K562 (cell line): ENCODE data around the gene HSPA2. TPM values are rescaled to one million over a fixed set of nuclear protein-coding genes. Genes with fewer than 3 reads are reported as not detected.

Source experiments
- CBX2 ChIP-seq: fragments of 200-600 bp; sonication (generic); IDR thresholded peaks from one replicate; pipeline ENCODE4 v1.6.1; 2012; ENCODE audit warnings: mild to moderate bottlenecking, low read length, inconsistent platforms; ENCODE audit not compliant: insufficient read depth, poor library complexity, severe bottlenecking
- HDAC2 ChIP-seq: fragments of 450-650 bp; IDR thresholded peaks from 2 replicates; pipeline ENCODE4 v1.6.1; 2016; ENCODE audit warnings: mild to moderate bottlenecking
- KAT7 ChIP-seq: sonication (generic); formaldehyde crosslinking; IDR thresholded peaks from 2 replicates; pipeline ENCODE4 v1.8.0; 2022; ENCODE audit warnings: missing genetic modification reagents, mild to moderate bottlenecking, borderline replicate concordance
- RBM25 ChIP-seq: fragments of 200-400 bp; formaldehyde crosslinking; IDR thresholded peaks from 2 replicates; pipeline ENCODE4 v1.6.1; 2018; ENCODE audit warnings: low read length, low read depth, moderate library complexity; ENCODE audit not compliant: severe bottlenecking
- SAFB ChIP-seq: fragments of 200-400 bp; formaldehyde crosslinking; IDR thresholded peaks from 2 replicates; pipeline ENCODE4 v1.6.1; 2017; ENCODE audit warnings: low read depth, low read length, borderline replicate concordance
- polyA plus RNA-seq, 8 experiments: library from polyadenylated mRNA; depleted of rRNA in 4 of 8; stranded (reverse) in 5 of 8; unstranded in 3 of 8; fragments of >200 nt; fragmentation: Nextera tagmentation in 2 of 8; fragmentation: Illumina TruSeq in 1 of 8; extraction: Ambion mirVana in 2 of 8; extraction: Trizol in 1 of 8; gene quantifications; 2 replicates each; pipeline versions ENCODE4 v1.2.1 to v1.2.3, GENCODE V29; 2011 to 2014; ENCODE audit warnings: inconsistent platforms in 1 of 8, missing spikeins in 1 of 8
- total RNA-seq, 7 experiments: library from RNA; depleted of rRNA in 6 of 7; stranded (reverse); fragments of >200 nt in 6 of 7; fragmentation: Illumina TruSeq in 2 of 7; extraction: Trizol in 2 of 7; gene quantifications; 2 replicates each; pipeline versions ENCODE4 v1.2.1 to v1.2.3, GENCODE V29; 2011 to 2021; ENCODE audit warnings: low replicate concordance in 1 of 7
- TF ChIP-seq, protein P1 (sequence below), 2 experiments: fragments of 450-650 bp; IDR thresholded peaks; 2 replicates each; pipeline ENCODE4 v1.6.1; 2018; ENCODE audit warnings: mild to moderate bottlenecking in 2 of 2, low read depth in 1 of 2; ENCODE audit not compliant: partially characterized antibody in 2 of 2
- TF ChIP-seq, protein P2 (sequence below), 2 experiments: fragments of 450-650 bp in 1 of 2; sonication (generic) in 1 of 2; formaldehyde crosslinking in 1 of 2; IDR thresholded peaks in 1 of 2; conservative IDR thresholded peaks in 1 of 2; 2 replicates each; pipeline versions ENCODE4 v1.6.1 to v1.8.1; 2016 to 2023; ENCODE audit warnings: mild to moderate bottlenecking in 2 of 2, moderate library complexity in 2 of 2, inconsistent platforms in 1 of 2, missing genetic modification reagents in 1 of 2
- TF ChIP-seq, protein P3 (sequence below), 2 experiments: fragments of 200-800 bp in 1 of 2; sonication (Bioruptor generic) in 1 of 2; sonication (generic) in 1 of 2; formaldehyde crosslinking in 1 of 2; IDR thresholded peaks in 1 of 2; conservative IDR thresholded peaks in 1 of 2; 2 replicates each; pipeline versions ENCODE4 v1.5.0 to v1.6.1; 2016 to 2020; ENCODE audit warnings: missing compliant biosample characterization in 1 of 2, missing genetic modification characterization in 1 of 2, missing genetic modification reagents in 1 of 2
- TF ChIP-seq, protein P4 (sequence below): fragments of 450-650 bp; IDR thresholded peaks from 2 replicates; pipeline ENCODE4 v1.6.1; 2016; ENCODE audit warnings: low read depth

Gene HSPA2
- total and polyA plus RNA-seq, 9 of the 15 experiments (the other 6 are each of a cell fraction or from before 2014, with no cell fraction given), result not detected

- TF ChIP-seq KAT7 (CRISPR knock-in tag) (peak; percentile 11; the same call in 1 of the 2 replicates), SAFB (no peak), HDAC2 (no peak), CBX2 (no peak), RBM25 (no peak)
- TF ChIP-seq, protein P1, sequence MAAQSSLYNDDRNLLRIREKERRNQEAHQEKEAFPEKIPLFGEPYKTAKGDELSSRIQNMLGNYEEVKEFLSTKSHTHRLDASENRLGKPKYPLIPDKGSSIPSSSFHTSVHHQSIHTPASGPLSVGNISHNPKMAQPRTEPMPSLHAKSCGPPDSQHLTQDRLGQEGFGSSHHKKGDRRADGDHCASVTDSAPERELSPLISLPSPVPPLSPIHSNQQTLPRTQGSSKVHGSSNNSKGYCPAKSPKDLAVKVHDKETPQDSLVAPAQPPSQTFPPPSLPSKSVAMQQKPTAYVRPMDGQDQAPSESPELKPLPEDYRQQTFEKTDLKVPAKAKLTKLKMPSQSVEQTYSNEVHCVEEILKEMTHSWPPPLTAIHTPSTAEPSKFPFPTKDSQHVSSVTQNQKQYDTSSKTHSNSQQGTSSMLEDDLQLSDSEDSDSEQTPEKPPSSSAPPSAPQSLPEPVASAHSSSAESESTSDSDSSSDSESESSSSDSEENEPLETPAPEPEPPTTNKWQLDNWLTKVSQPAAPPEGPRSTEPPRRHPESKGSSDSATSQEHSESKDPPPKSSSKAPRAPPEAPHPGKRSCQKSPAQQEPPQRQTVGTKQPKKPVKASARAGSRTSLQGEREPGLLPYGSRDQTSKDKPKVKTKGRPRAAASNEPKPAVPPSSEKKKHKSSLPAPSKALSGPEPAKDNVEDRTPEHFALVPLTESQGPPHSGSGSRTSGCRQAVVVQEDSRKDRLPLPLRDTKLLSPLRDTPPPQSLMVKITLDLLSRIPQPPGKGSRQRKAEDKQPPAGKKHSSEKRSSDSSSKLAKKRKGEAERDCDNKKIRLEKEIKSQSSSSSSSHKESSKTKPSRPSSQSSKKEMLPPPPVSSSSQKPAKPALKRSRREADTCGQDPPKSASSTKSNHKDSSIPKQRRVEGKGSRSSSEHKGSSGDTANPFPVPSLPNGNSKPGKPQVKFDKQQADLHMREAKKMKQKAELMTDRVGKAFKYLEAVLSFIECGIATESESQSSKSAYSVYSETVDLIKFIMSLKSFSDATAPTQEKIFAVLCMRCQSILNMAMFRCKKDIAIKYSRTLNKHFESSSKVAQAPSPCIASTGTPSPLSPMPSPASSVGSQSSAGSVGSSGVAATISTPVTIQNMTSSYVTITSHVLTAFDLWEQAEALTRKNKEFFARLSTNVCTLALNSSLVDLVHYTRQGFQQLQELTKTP (IDR thresholded peaks at IDR 0.05; ENCODE audit: low read depth in 1 of 2, partially characterized antibody in 2 of 2), result no peak
- TF ChIP-seq, protein P2, sequence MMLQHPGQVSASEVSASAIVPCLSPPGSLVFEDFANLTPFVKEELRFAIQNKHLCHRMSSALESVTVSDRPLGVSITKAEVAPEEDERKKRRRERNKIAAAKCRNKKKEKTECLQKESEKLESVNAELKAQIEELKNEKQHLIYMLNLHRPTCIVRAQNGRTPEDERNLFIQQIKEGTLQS (IDR thresholded peaks at IDR 0.05), result no peak
- TF ChIP-seq, protein P2 (CRISPR knock-in tag; conservative IDR thresholded peaks at IDR 0.05), result no peak
- TF ChIP-seq, protein P3, sequence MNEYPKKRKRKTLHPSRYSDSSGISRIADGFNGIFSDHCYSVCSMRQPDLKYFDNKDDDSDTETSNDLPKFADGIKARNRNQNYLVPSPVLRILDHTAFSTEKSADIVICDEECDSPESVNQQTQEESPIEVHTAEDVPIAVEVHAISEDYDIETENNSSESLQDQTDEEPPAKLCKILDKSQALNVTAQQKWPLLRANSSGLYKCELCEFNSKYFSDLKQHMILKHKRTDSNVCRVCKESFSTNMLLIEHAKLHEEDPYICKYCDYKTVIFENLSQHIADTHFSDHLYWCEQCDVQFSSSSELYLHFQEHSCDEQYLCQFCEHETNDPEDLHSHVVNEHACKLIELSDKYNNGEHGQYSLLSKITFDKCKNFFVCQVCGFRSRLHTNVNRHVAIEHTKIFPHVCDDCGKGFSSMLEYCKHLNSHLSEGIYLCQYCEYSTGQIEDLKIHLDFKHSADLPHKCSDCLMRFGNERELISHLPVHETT (CRISPR knock-in tag; conservative IDR thresholded peaks at IDR 0.05 in 1 of 2, IDR thresholded peaks at IDR 0.05 in 1 of 2), result 0 out of 4 replicates have a peak, but pooled peaks of 1 of the 2 experiments have one; percentile 9
- TF ChIP-seq, protein P4, sequence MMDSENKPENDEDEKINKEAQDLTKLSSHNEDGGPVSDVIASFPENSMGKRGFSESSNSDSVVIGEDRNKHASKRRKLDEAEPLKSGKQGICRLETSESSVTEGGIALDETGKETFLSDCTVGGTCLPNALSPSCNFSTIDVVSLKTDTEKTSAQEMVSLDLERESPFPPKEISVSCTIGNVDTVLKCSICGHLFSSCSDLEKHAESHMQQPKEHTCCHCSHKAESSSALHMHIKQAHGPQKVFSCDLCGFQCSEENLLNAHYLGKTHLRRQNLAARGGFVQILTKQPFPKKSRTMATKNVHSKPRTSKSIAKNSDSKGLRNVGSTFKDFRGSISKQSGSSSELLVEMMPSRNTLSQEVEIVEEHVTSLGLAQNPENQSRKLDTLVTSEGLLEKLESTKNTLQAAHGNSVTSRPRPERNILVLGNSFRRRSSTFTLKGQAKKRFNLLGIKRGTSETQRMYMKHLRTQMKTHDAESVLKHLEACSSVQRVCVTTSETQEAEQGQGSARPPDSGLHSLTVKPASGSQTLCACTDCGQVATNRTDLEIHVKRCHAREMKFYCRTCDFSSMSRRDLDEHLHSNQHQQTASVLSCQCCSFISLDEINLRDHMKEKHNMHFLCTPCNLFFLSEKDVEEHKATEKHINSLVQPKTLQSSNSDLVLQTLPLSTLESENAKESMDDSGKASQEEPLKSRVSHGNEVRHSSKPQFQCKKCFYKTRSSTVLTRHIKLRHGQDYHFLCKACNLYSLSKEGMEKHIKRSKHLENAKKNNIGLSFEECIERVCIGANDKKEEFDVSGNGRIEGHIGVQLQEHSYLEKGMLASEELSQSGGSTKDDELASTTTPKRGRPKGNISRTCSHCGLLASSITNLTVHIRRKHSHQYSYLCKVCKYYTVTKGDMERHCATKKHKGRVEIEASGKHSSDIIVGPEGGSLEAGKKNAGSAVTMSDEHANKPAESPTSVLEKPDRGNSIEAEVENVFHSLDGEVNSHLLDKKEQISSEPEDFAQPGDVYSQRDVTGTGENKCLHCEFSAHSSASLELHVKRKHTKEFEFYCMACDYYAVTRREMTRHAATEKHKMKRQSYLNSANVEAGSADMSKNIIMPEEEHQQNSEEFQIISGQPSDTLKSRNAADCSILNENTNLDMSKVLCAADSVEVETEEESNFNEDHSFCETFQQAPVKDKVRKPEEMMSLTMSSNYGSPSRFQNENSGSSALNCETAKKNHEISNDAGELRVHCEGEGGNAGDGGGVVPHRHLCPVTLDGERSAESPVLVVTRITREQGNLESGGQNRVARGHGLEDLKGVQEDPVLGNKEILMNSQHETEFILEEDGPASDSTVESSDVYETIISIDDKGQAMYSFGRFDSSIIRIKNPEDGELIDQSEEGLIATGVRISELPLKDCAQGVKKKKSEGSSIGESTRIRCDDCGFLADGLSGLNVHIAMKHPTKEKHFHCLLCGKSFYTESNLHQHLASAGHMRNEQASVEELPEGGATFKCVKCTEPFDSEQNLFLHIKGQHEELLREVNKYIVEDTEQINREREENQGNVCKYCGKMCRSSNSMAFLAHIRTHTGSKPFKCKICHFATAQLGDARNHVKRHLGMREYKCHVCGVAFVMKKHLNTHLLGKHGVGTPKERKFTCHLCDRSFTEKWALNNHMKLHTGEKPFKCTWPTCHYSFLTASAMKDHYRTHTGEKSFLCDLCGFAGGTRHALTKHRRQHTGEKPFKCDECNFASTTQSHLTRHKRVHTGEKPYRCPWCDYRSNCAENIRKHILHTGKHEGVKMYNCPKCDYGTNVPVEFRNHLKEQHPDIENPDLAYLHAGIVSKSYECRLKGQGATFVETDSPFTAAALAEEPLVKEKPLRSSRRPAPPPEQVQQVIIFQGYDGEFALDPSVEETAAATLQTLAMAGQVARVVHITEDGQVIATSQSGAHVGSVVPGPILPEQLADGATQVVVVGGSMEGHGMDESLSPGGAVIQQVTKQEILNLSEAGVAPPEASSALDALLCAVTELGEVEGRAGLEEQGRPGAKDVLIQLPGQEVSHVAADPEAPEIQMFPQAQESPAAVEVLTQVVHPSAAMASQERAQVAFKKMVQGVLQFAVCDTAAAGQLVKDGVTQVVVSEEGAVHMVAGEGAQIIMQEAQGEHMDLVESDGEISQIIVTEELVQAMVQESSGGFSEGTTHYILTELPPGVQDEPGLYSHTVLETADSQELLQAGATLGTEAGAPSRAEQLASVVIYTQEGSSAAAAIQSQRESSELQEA, result no peak
Measured at GRCh38 chr14:64502887-64503433, 37.6 kb upstream of the HSPA2 start (continued).
